Umbilical cord (tissue), 2 donors: Measurements from ENCODE around the gene TM4SF1. TPM values are rescaled to one million over a fixed set of nuclear protein-coding genes. Genes with fewer than 3 reads are reported as not detected.

Experiments
- DNase-seq: peaks from one replicate; pipeline ENCODE4 v3.0.0-alpha.2; 2015; ENCODE audit warnings: low spot score
- total RNA-seq: library from RNA; depleted of rRNA; stranded (reverse); fragments of >200 nt; gene quantifications from one replicate; pipeline ENCODE4 v1.2.3, GENCODE V29; 2014; ENCODE audit warnings: low replicate concordance; ENCODE audit not compliant: insufficient read depth

The TM4SF1 gene
- total RNA-seq, 1 donor from 2014 or later, result 28.2 TPM

GRCh38 chr3:149375501-149376196 is 1.8 kb downstream of the TM4SF1 start:
- DNase-seq, result no peak

- DNase-seq, result no peak
Measured at GRCh38 chr3:149374793-149375500, 2.5 kb downstream of the TM4SF1 start.

DNA sequence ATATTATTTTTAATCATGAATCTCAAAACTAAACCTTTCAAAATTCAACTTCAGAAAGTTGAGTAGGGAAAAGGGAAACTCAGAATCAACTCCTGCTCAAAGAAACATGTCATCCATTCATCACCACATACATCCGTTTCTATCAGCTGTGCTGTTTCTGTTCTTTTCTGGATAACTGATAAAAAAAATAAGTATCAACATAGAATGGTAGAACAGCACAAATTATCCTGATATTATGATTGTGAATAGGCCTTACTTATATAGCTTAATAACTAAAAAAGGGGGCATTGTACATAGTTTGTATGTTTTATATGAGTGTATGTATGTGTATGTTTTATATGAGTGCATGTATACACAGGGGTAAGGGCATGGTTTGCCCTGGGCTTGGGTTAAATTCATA is 3.1 kb downstream of the TM4SF1 start:
- DNase-seq, result no peak

DNA sequence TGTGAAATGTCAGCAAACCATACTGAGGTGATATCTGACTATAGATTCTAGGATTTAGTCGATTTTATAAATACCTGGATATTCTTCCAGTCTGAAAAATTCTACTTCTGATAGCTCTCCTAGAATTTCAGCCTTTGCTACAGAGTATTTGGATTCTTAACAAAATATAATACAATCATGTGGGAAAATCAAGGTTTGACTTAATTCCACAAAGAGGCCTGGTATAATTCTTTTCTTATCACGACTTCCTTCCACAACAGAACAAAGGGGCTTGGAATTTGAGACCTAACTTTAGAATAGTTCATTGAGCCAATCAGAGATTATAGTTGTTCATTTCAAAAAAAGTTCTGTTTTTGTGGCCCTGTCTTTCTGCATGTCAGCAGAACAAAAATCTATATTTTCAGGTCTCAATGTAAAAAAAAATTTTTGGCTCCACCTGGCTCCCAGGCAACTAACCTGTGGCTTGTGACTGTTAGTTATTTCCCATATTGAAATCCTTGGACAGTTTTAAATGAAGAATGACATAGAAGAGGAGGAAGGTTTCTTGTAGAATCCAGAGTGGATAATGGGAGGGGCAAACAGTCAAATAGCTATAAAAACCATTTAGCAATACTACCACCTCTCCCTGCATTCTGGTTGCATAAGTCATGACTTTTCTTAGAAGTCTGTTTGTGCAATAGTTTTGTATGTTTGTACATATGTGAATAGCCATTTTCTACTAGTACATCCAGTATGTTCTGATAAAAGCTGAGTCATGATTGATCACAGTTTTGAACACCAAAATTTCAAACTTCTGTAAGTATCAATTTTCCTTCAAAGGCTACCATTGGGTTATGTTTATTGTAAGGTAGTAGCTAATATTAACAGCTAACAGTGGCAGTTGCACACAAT is 4.0 kb downstream of the TM4SF1 start:
- no peak for DNase-seq

- no peak for DNase-seq
Measured at GRCh38 chr3:149371723-149372114, 5.7 kb downstream of the TM4SF1 start.

DNA sequence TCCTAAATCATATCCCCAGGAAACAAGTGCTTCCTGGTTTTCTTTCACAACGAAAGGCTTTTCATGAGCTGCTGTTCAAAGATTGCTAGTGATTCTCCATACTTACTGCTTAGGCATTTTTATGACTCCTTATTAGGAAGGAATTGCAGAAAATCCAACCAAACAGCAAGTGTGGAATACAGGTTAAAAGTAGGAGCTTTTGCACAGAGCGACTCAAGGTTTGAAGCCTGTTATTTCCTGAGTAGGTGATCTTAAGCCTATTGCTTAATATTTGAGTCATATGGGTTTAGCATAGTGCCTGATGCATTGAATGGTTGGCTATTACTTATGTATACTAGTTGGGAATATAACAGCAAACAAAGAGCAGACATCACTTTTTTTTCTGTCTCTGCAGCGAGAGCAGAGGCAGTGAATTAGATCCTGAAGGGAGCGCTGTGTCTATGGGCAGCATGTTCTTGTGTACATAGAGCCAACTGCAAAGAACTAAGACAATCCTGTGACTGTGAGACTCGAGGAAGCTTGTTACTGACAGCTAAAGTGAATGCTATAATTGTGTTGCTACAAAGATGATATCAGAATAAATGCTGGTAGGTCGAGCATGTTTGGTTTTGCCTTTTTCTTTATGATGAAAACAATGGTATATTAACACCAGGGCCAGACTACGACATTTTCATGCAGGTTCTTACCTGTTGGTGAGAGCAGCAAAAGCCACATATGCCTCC is 6.3 kb downstream of the TM4SF1 start:
- DNase-seq, result peak; percentile 74

DNA sequence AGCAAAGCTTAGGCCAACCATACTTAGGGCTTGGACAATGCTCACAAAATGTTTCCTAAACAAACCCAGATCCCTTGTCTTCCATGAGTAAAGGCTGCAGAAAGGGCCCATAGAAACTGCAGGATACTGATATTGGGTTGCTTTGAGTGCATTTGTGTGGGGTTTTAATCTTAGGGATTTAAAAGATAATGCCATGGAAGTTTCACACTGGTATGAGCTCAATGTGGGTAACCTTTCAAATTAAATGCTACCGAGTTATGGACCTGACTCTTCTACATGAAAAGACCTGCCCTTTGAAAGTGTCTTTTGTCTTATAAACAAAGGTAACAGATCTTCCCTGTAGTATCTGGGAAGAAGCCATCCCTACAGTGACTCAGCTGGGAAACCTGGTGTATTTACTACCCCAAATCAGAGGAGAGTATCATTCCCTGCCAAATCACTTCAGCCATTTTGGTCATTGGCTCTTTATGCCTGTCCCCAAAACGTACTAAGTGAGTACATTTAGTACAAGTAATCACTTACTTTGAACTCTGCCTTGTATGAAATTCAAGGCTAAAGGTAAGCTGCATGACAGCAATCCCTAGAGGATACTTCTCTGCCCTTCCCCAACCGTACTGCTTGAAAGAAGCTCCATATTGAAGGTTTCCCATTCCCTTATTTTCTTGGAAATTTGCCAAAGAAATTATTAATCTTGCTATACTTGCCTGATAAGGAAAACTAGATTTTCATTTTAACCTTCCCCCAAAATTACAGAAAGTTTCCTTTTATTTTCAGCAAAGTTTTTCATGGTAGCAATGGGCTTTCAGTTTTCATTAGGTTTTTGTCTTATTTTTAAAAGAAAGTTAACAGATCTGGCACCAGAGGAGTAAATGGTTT is 7.2 kb downstream of the TM4SF1 start:
- DNase-seq, result no peak

- DNase-seq, result no peak
Measured at GRCh38 chr3:149368674-149369497, 8.6 kb downstream of the TM4SF1 start.

DNA sequence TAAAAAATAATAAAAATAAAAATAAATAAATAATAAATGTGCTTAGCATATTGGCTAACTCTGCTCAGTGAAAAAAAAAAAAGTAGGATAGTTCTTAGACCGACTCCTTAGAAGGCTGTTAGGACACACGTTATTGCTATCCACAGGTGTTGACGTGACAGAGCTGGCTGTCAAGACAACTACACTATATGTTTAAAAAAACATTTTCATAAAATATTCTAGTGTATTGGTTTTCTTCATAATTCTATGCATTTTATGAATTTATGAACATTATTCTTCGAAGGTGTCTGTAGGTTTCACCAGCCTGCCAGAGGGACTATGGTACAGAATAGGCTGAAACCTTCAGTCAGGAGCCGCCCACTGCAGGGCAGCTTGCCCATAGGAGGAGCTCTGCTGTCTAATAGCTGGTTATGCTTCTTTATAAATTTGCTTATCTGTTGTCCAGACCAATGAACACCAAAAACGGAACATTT is 9.2 kb downstream of the TM4SF1 start:
- DNase-seq, result no peak

DNA sequence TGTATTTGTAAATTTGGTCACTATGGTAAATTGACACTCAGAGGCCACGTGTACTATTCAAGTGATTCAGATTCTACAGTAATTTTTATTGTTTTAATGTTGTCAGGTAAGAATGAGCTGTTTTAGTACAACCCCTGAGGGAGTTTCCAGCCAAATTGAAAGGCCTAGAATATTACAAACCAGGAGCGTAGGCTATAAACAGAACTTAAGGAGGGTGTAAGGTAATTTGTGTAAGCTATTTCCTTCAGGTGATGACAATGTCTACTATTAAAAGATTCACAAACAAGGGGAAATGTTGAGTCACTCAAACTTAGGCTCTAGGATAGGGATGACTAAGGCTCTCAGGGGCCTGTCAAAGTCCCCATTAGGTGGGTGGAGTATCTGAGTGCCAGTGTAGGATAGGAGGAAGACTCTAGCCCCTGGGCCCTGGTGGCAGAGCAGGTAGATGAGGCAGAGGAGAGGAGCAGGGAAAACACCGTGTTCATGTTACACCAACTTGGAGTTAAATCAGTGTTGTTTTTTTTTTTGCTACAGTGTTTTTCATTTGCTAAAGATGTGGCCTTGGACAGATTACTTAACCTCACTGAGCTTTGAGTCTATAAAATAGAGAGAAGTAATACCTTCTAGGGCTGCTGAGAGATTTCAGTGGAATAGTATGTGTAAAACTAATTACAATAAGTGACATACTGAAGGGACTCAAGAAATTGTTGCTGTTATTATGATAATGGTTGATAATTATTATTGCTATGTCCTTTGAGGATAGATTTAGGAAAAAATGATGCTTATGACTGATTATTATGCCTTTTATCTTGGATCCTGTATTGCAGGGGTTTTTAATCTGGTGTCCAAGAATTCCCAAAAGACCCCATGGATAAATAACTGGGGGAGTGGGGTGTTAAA is 10.3 kb downstream of the TM4SF1 start:
- DNase-seq, result no peak

DNA sequence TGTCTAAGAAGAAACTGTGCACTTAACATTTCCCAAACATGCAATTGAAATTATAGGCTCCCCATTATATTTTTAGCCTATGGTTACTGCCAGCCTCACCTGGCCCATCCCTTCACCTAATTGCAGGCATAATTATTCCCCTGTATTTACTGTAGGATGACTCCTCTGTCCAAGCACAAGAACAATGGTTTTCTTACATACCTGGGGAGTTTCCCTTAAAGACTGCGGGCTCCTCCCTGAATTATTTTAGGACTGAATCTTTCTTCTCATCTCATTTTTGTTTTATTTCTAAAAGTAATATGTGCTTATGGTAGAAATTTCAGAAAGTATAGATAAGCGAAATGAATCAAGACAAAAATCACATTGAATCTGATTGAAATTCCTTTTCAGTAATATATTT is 11.4 kb downstream of the TM4SF1 start:
- DNase-seq, result no peak

DNA sequence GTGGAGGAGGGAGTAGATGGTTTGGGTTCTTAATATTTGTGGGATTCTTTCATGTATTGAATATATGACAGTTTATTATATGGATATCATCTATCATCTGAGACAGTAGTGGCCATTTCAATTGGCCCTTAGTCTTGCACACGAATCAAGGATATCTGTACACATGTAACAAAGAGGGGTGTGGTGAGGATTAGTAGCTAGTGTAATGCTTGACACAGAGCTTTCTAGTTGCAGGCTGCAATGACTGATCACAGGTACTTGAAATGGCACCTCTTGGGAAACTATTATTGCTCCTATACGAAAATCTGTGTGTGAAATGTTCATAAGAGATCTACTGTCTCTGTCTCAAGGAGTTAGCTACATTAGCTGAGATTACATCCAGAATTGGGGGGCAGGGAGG is 12.8 kb downstream of the TM4SF1 start:
- DNase-seq, result no peak

- no peak for DNase-seq
Measured at GRCh38 chr3:149363053-149363452, 14.4 kb downstream of the TM4SF1 start.

GRCh38 chr3:149362366-149362765 is 15.1 kb downstream of the TM4SF1 start:
- DNase-seq, result no peak

DNA sequence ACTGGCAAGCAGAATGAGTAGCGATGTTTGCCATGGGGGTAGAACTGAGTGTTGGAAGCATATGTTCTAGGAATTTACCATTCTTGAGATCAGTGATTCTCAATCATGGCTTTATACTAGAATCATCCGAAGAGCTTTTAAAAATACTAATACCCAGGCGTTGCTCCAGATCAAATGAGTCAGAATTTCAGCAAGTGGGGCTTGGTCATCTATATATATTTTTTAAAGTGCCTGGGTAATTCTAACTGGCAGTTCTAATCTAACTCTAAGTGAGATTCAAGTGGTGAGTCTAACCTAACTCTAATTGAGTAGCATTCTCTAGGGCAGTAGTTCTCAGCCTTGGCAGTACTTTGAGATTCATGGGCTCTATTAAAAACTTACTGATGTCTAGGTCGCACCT is 20.8 kb downstream of the TM4SF1 start:
- DNase-seq, result no peak

GRCh38 chr3:149356044-149356592 is 21.3 kb downstream of the TM4SF1 start:
- no peak for DNase-seq

DNA sequence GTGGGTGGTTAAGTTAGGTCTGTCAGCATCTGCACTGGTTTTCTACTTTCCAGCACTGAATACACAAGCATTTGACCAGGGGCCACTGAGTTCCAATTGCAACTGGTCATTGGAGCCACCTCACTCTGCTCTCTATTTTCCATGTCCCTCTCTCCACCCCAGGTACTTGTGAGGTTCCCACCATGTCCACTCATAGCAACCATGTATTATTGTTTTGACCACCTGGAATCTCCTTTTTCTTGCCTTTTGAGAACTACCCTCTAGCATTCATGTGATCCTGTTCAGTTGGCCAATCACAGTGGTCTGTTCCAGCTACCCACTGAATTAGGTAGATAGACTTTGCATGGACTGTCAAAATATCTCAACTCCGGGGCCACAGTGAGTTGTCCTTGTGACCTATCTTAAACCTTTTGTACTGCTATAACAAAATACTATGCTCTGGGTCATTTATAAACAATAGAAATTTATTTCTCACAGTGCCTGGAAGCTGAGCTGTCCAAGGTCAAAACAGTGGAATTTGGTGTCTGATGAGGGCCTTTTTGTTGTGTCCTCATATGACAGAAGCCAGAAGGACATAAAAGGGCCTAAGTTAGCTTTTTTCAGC is 23.8 kb downstream of the TM4SF1 start:
- no peak for DNase-seq

DNA sequence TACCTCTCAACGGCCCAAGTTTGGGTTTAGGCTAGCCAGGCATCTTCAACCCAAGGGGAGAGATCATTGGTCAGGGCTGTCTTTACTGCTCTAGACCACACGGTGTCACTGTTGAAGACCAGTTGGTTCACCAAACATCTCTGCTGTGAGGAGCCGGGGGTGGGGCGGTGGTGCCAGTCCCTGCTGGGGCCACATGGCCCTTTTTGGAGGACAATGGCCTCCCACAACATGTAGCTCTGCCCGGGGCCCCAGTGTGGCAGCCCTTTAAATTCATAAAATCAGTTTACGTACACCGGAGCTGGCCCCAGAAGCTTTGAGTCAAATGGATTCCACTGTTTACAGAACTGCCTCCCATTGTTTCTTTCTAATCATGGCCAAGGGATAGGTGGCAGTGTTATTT is 24.9 kb downstream of the TM4SF1 start:
- DNase-seq, result peak; percentile 36
